Fibroblast of skin of right biceps (primary cell): ENCODE measurements around the gene PCNX2.
A peak's percentile ranks its signal among the peaks of the same experiment; 100 is the strongest.

Experiments
- DNase-seq: peaks from one replicate; pipeline ENCODE4 v3.0.0-alpha.2; 2013

The PCNX2 gene

GRCh38 chr1:232980355-232980978 lies 315.1 kb downstream of the PCNX2 start:
- peak; percentile 58 for DNase-seq

GRCh38 chr1:232979558-232979957 lies 316.0 kb downstream of the PCNX2 start:
- no peak for DNase-seq

DNA sequence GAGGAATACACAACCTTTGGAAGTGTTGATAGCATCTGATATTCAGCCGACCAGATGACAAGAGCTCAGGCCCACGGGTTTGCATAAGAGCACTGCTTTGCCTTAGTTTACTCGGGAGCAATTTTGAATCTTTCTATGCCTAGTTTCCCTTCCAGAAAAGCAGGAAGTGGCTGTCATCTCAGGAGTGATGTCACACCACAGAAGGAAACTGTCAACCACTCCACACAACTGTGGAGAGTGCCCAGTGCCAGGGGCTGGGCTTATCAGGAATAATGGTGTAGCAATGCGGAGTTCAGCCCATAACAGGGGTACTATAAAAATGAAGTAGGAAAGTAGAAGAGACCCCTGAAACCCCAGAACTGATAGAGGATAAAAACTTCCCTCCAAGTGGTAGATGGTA lies 316.7 kb downstream of the PCNX2 start:
- DNase-seq = no peak

DNA sequence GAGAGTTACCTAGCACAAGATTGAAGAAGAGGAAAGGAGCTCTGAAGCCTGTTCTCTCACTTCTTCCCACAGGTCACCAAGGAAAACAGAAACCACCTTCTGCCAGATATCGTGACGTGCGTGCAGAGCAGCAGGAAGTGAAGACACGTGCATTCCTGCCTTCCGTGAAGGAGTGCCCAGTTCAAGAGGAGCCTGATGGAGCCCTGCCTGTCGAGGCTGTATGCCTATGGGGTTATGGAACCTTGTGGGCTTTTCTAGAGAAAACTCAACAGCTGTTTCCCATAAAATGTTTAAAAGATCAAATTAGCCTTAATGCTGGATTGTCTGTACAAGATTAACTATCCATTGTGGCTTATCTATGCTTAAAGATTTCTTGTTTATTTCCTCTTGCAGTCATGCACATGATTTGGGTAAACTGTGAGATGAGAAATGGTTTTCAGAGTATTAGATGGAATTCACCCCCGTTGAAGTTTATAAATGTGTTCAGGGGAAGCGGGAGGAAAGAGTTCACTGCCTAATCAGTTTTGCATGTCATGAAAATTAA lies 317.4 kb downstream of the PCNX2 start:
- peak; percentile 30 for DNase-seq

GRCh38 chr1:232974971-232975370 lies 320.6 kb downstream of the PCNX2 start:
- DNase-seq = no peak

GRCh38 chr1:232973652-232974611 lies 321.6 kb downstream of the PCNX2 start:
- no peak for DNase-seq

DNA sequence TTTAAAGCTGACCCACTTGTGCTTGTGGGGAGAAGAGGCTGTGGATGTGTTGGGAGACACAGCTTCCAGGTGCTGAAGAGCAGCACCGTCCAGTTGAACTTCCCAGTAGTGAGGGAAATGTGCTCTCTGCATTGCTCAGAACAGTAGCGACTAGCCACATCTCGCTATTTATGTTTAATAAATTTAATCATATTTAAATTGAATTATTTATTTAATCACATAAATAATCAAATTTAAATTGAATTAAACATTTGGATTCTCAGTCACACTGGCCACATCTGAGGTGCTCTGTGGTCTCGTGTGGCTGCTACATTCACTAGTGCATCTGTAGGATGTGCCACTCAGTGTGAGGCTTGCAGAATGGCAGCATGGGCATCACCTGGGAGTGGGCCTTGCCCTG lies 325.0 kb downstream of the PCNX2 start:
- no peak for DNase-seq

DNA sequence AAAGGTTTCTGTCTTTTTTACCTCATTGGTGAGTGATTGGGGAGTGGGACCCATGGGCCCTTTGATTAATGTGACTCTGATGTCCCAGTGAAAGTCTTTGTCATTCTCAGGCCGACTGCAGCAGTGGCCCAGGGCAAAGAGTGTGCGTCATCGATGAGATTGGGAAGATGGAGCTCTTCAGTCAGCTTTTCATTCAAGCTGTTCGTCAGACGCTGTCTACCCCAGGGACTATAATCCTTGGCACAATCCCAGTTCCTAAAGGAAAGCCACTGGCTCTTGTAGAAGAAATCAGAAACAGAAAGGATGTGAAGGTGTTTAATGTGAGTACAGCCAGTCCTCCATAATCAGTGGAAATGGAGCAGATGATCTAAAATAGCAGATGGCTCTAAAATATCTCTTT lies 325.7 kb downstream of the PCNX2 start:
- no peak for DNase-seq

- no peak for DNase-seq
Measured at GRCh38 chr1:232968965-232969364, 326.6 kb downstream of the PCNX2 start.

DNA sequence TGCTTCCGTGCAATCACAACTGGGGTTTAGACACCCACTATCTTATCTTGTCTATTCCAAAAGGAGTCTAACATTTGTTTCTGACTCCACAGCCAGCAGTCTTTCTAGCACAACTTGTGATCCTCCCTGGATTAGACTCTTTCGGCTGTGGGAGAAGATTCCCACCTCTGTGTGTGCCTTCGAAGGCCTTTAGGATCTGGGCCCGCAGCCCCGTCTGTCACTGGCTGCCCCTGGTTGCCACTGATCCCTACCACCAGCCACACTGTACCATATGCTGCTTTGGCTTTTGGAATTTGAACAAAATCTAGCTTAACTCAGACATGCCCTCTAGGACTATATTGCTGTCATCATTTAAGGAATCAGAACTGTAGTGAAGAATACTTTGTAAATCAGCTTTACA lies 327.1 kb downstream of the PCNX2 start:
- DNase-seq = no peak

- DNase-seq = no peak
Measured at GRCh38 chr1:232966663-232967062, 328.9 kb downstream of the PCNX2 start.

GRCh38 chr1:232965912-232966217 lies 329.7 kb downstream of the PCNX2 start:
- no peak for DNase-seq

GRCh38 chr1:232965124-232965911 lies 330.2 kb downstream of the PCNX2 start:
- DNase-seq = no peak

GRCh38 chr1:232964601-232965000 lies 330.9 kb downstream of the PCNX2 start:
- DNase-seq = no peak

DNA sequence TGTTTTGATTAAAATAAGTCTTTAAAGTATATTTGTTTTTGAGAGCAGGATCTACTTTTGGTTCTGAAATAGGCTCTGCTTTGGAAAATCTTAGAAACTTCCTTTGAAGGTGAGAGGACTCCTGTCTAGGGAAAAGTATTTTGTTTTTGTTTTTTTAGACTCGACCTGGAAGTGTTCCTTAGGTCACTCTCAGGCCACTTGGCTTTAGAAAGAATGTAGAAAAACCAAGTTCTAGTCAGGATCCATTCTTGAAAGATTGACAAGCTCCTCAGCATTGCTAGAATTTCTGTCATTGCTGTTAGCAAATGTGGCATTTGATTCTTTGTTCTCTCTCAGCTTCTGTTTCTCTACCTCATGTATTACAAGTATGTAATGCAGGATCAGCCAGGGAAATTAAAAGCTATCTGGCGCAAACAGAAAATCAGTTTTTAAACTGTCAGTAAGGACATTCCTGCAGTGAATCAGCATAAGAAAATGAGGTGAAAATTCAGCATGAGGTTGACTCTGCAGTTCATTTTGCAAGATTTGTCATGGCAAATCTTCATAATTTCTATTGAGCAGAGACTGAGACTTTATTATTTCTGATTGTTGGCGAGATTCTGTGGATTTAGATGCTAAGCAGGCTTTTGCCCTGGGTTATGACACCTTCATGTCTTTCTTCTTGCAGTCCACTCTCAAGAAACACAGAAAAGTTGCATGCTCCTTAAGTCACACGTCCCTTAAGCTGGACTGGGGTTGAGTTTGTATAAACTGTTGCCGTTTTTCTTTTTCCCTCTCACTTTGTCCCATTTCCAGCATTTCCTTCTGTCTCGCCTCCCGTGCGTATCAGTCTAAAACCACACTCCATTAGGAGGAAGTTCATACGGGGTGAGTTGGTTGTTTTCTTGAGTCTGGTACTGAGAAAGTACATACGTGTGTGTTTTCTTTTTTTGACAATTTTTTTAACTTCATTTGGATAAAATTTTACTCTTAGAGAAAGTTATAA lies 332.5 kb downstream of the PCNX2 start:
- DNase-seq = peak; percentile 64

GRCh38 chr1:232958067-232958466 lies 337.5 kb downstream of the PCNX2 start:
- no peak for DNase-seq

DNA sequence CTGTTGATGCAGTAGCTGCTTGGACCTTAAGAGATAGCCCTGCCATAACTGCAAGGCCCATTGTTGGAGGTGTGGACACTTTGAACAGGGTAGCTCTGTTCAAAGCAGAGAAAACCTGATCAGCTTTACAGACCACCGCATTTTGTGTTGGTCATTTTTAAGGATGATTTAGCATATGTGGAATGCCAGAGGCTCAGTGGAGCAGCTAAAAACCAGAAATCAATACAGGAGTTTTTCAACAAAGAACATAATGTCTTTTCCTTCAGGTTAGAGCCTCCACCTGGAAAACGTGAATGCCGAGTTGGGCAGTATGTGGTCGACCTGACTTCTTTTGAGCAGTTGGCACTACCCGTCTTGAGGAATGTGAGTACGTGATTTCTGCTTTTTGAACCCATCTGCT lies 339.4 kb downstream of the PCNX2 start:
- no peak for DNase-seq

GRCh38 chr1:232954594-232955365 lies 340.7 kb downstream of the PCNX2 start:
- no peak for DNase-seq

GRCh38 chr1:232952514-232953499 lies 342.7 kb downstream of the PCNX2 start:
- peak; percentile 54 for DNase-seq

GRCh38 chr1:232951605-232952004 lies 343.9 kb downstream of the PCNX2 start:
- no peak for DNase-seq
